SU-DHL-6 (cell line): Measurements from ENCODE around the gene DCLK3.

Source experiments
- EZH2phosphoT487 ChIP-seq: fragments of 200-600 bp; sonication (generic), shearing (Covaris generic); conservative IDR thresholded peaks from 2 replicates; pipeline ENCODE4 v1.6.1; 2018; ENCODE audit warnings: mild to moderate bottlenecking, antibody characterized with exemption, low read length, moderate library complexity, mixed read lengths
- TF ChIP-seq, protein P1 (sequence below): fragments of 200-600 bp; sonication (generic); IDR thresholded peaks from one replicate; pipeline ENCODE4 v1.5.1; 2017; ENCODE audit warnings: antibody characterized with exemption, mild to moderate bottlenecking, low read length, moderate library complexity; ENCODE audit not compliant: insufficient read depth, poor library complexity, severe bottlenecking

DNA sequence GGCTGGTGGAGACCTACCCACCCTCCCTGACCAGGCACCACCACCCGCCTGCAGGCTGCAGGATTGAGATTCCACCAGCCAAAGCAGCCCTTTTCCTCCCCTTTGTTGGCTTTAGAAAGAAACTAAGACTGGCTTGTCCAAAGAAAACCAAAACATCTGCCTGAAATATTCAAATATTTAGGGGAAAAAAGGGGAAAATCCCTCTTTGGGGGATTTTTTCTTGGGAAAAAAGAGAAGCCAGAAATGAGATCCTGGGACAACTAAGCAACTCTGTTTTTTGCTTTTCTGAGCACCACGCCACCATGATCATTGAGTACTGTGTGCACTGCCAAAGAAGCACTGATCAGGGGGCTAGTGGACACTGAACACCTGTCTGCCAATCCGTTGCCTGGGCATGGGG, 2.6 kb downstream of the DCLK3 start:
- TF ChIP-seq, protein P1, sequence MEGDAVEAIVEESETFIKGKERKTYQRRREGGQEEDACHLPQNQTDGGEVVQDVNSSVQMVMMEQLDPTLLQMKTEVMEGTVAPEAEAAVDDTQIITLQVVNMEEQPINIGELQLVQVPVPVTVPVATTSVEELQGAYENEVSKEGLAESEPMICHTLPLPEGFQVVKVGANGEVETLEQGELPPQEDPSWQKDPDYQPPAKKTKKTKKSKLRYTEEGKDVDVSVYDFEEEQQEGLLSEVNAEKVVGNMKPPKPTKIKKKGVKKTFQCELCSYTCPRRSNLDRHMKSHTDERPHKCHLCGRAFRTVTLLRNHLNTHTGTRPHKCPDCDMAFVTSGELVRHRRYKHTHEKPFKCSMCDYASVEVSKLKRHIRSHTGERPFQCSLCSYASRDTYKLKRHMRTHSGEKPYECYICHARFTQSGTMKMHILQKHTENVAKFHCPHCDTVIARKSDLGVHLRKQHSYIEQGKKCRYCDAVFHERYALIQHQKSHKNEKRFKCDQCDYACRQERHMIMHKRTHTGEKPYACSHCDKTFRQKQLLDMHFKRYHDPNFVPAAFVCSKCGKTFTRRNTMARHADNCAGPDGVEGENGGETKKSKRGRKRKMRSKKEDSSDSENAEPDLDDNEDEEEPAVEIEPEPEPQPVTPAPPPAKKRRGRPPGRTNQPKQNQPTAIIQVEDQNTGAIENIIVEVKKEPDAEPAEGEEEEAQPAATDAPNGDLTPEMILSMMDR: no peak
- TF ChIP-seq EZH2phosphoT487: no peak
